AG04450 (cell line): ENCODE data around the gene BCAR3. TPM values are rescaled to one million over a fixed set of nuclear protein-coding genes. Genes with fewer than 3 reads are reported as not detected.

Source experiments
- CTCF ChIA-PET: fragments of 300-600, 350-600 bp; formaldehyde crosslinking; extraction: SDS; loops from one replicate; lab custom pipeline; 2022; ENCODE audit warnings: antibody characterized with exemption, inconsistent platforms; lab: Charles Lee
- POLR2A ChIA-PET: fragments of 350-600 bp; formaldehyde crosslinking; extraction: SDS; loops from one replicate; lab custom pipeline; 2021; ENCODE audit warnings: antibody characterized with exemption, inconsistent platforms; lab: Yijun Ruan, JAX
- DNase-seq: peaks from one replicate; pipeline ENCODE4 v3.0.0-alpha.2; 2011; ENCODE audit warnings: low read depth, low spot score
- H3K27ac ChIP-seq: one replicate; pipeline ENCODE4 v1.5.1; 2012; ENCODE audit warnings: low read depth, low read length, control low read depth
- H3K27me3 ChIP-seq: one replicate; pipeline ENCODE4 v1.6.0; 2012; ENCODE audit warnings: low read length; ENCODE audit not compliant: control insufficient read depth, insufficient read depth
- H3K4me3 ChIP-seq: 2 replicates; pipeline ENCODE4 v1.5.1; 2011; ENCODE audit warnings: mild to moderate bottlenecking, low read depth, low read length, control low read depth
- H3K9me3 ChIP-seq: 2 replicates; pipeline ENCODE4 v1.5.1; 2012; ENCODE audit warnings: low read length; ENCODE audit not compliant: control insufficient read depth, insufficient read depth
- polyA plus RNA-seq: library from polyadenylated mRNA; depleted of rRNA; stranded (reverse); fragments of >200 nt; gene quantifications from 2 replicates; pipeline ENCODE4 v1.2.3, GENCODE V29; 2011
- TF ChIP-seq, protein P1 (sequence below): IDR thresholded peaks from 2 replicates; pipeline ENCODE4 v1.5.1; 2011; ENCODE audit warnings: low read depth, low read length, control low read depth, inconsistent platforms

BCAR3 gene
- polyA plus RNA-seq, 1 experiment, result 20.6 TPM

DNA sequence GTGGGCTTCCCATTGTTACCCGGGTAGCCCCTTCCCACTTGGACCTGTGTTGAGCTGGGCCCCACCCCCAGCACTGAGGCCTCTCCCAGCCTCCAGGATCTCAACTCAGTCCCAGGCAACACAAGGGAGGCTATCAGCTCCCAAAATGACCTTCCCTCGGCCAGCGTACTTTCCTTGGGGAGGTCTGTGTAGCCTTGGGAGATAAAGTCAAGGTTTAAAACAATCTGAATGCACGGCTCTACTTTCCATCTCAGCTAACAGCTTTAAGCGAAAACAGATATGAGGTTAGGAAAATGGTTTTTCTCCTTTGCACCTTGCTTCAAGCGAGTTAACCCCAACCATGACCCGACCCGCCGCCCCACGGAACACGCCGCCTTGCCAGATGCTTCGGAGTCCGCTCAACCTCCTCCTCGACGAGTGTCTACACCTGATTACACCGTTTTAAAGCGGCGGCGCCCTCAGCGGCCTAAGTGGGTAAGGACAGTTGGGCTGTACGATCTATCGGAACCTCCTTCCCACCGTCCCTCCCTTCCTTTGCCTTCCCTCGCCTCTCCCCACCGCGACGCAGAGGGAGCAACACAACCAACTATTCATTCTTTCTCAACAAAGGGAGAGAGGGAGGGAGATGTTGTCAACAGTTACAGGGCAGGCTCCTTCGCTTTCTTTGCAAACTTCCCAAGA, 1.1 kb downstream of the BCAR3 start:
- Histone ChIP-seq H3K4me3 (peak overlapping the region; percentile 78), H3K9me3 (no peaks in the 10 kb centered on the region), H3K27ac (peak overlapping the region; percentile 91), H3K27me3 (no peaks in the 10 kb centered on the region)
- POLR2A ChIA-PET, result interaction anchor here (1.4 to 1.8 kb wide), 2 partner anchors 9 to 133 kb away, joined by 4 to 5 read pairs; no protein-coding TSS in a partner anchor
- TF ChIP-seq, protein P1, sequence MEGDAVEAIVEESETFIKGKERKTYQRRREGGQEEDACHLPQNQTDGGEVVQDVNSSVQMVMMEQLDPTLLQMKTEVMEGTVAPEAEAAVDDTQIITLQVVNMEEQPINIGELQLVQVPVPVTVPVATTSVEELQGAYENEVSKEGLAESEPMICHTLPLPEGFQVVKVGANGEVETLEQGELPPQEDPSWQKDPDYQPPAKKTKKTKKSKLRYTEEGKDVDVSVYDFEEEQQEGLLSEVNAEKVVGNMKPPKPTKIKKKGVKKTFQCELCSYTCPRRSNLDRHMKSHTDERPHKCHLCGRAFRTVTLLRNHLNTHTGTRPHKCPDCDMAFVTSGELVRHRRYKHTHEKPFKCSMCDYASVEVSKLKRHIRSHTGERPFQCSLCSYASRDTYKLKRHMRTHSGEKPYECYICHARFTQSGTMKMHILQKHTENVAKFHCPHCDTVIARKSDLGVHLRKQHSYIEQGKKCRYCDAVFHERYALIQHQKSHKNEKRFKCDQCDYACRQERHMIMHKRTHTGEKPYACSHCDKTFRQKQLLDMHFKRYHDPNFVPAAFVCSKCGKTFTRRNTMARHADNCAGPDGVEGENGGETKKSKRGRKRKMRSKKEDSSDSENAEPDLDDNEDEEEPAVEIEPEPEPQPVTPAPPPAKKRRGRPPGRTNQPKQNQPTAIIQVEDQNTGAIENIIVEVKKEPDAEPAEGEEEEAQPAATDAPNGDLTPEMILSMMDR, result peak; percentile 70
- CTCF ChIA-PET, result interaction anchor here (1.0 to 3.7 kb wide), 7 partner anchors 9 to 164 kb away, joined by 3 to 27 read pairs (median 6); no protein-coding TSS in a partner anchor
- DNase-seq, result peak; percentile 59

DNA sequence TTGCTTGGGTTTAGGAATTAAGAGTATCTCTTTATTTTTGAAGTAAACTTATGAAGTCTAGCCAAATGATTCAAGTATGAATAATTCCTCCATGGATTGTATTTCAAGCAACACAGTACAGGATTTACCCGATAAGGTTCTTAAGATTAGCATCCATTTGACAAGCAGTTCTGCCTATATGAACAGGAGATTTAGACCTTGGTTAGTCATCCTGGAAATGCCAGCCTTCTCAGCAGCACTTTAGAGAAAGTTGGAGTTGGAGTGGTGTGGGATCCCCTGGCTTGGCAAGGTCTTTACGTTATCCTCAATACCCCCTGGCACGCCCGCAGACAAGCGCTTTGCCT, 1.6 kb downstream of the BCAR3 start:
- ChIA-PET CTCF (interaction anchor here (0.7 to 3.7 kb wide), 8 partner anchors 9 to 164 kb away, joined by 3 to 27 read pairs (median 4); no protein-coding TSS in a partner anchor), POLR2A (no interaction called here)

DNA sequence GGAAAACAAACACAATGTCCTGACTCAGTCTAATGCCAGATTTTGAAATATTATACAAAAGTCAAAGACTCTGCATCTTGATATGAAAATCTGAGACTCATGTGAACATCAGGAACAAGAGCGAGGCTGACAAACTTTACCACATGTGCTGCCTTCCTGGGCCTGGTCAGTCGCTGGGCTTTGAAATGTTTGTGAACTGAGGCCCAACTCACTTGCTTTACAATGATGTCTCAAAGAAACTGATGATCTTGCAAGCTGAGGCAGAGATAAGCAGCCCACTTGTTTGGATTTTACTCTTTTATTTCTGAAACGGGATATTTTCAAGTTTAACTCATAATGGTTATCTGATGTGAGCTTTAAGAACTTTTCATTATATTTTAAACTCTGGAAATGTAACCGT, 2.1 kb downstream of the BCAR3 start:
- Histone ChIP-seq H3K27ac (peak overlapping the region; percentile 55), H3K4me3 (peak overlapping the region; percentile 78), H3K27me3 (no peaks in the 10 kb centered on the region), H3K9me3 (no peaks in the 10 kb centered on the region)
- DNase-seq, result no peak
- TF ChIP-seq, protein P1, result no peak
- ChIA-PET POLR2A (no interaction called here), CTCF (interaction anchor here (0.7 to 3.7 kb wide), 6 partner anchors 12 to 165 kb away, joined by 3 to 27 read pairs (median 8); no protein-coding TSS in a partner anchor)

More for the DNA sequence above, 1.6 kb downstream of the BCAR3 start:
- H3K27me3 ChIP-seq, result no peaks in the 10 kb centered on the region
- peak overlapping the region; percentile 78 for H3K4me3 ChIP-seq
- TF ChIP-seq, protein P1, result no peak
- DNase-seq, result no peak
- peak overlapping the region; percentile 91 for H3K27ac ChIP-seq
- H3K9me3 ChIP-seq, result no peaks in the 10 kb centered on the region

DNA sequence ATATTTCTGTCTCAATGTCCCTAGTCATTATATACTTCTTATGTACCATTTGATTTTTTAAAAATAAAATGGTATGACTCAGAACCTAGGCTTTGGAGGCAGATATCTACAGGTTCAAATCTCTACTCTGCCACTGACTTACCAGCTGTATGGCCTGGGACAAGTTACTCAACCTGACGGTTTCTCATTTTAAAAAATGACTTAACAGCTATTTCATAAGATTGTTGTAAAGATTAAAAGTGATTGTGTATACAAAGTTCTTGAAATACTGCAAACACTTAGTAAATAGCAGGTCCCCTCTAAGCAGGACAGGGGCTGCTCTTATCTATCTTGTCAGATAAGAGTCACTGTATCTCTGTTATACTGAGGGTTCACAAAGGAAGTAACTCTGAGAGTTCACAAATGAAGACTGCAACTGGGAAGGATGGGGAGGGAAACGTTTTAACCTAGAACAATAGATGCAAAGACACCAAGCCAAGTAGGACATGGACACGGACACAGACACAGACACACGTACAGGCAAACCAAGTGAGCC, 2.6 kb downstream of the BCAR3 start:
- no peaks in the 10 kb centered on the region for H3K27me3 ChIP-seq
- H3K9me3 ChIP-seq, result no peaks in the 10 kb centered on the region
- H3K4me3 ChIP-seq, result peak overlapping the region; percentile 78
- DNase-seq, result no peak
- TF ChIP-seq, protein P1, result no peak
- ChIA-PET CTCF (interaction anchor here (1.0 to 3.7 kb wide), 6 partner anchors 11 to 165 kb away, joined by 3 to 27 read pairs (median 8); no protein-coding TSS in a partner anchor), POLR2A (interaction anchor here (0.8 to 1.6 kb wide), 2 partner anchors 12 to 14 kb away, joined by 3 to 8 read pairs; no protein-coding TSS in a partner anchor)
- H3K27ac ChIP-seq, result peak overlapping the region; percentile 40
